GM19452 (cell line): ENCODE measurements around the gene PTPA.

Experiments
- ATAC-seq: cut with Tn5 transposase; IDR thresholded peaks from one replicate; pipeline ENCODE4 v1.9.1; 2021; ENCODE audit not compliant: unreplicated experiment

The PTPA gene

DNA sequence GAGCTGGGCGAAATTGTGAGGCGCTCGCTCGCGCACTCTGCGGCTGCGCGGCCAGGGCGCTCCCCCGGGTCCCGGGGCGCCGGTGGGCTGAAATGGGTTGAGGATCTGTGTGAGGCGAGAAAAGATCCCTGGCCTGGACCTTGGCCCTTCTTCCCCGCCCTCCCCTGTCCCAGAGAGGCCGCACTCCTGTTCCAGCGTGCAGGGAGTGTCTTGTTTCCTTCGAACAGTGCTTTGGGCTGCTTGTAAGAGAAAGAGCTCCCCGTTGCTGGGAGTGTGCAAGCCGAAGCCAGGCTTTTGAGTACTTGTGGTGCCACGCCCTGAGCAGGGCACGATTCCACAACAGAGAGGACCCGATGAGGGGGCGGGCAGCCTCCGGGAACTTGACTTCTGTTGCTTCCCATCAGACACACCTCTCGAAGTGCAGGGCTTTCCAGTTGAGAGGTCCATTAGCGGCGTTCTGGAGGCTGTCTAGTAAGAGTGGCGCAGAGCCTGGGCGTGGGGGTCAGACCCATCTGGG, 29.8 kb upstream of the PTPA start:
- no peak for ATAC-seq

- no peak for ATAC-seq
Observed at GRCh38 chr9:129084087-129084486, 27.1 kb upstream of the PTPA start.

DNA sequence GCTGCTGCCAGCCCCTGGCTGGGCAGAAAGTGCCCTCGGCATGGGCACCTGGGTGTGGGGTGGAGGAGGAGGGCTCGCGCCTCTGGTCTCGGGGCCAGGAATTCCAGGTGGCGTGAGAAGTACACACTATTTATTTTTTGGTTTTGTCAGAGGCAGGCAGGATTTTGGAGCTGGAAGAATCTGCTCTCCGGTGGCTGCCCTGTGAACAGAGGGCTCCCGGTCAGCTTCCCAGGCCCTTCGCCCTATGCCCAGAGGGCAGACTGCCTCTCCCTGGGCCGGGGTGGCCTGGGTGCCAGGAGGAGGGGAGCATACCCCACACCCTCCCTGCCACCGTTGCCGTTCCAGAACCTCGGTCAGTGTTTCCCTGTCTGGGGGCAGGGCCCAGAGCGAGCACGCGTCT, 22.0 kb upstream of the PTPA start:
- no peak for ATAC-seq

- ATAC-seq: no peak
Observed at GRCh38 chr9:129093602-129094386, 17.4 kb upstream of the PTPA start.

- no peak for ATAC-seq
Observed at GRCh38 chr9:129094387-129095169, 16.6 kb upstream of the PTPA start.

DNA sequence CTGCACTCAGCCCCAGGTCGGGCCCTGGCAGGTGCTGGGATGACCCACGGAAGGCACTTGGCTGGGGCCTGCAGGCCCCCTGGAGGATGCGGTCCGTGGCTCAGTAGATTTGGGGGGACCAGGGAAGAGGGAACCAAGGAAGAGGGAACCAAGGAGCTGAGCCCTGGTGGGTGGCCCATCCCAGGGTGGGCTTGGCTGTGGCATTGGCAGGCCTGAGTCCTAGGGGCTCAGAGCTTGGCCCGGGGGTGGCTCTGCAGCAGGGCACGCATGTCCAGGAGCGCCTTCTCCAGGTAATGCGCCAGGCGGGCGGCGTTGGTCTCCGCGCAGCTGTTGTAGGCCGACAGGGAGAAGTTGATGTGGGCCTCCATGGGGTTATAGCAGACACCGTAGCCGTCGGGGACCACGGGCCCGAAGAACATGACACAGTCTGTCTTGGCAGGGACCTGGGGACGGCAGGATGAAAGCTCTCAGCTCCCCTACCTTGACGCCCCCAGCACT, 16.0 kb upstream of the PTPA start:
- ATAC-seq: no peak

DNA sequence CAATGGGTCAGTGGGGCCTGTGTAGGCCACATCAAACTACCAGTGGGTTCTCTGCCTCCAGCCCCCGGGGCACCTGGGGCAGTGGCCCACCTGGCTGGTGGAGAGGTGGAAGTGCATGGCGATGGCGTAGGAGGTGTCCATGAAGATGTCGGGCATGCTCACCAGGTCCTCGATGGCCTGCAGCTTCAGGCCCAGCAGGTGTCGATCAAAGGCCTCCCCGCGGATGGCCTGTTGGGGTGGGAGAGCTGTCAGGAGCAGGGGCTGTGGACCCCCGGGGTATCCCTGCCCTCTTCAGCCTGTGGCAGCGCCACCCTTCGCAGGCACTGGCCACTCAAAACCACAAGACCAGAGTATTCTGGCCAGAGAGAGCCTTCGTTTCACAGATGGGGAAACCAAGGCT, 15.3 kb upstream of the PTPA start:
- ATAC-seq: no peak

DNA sequence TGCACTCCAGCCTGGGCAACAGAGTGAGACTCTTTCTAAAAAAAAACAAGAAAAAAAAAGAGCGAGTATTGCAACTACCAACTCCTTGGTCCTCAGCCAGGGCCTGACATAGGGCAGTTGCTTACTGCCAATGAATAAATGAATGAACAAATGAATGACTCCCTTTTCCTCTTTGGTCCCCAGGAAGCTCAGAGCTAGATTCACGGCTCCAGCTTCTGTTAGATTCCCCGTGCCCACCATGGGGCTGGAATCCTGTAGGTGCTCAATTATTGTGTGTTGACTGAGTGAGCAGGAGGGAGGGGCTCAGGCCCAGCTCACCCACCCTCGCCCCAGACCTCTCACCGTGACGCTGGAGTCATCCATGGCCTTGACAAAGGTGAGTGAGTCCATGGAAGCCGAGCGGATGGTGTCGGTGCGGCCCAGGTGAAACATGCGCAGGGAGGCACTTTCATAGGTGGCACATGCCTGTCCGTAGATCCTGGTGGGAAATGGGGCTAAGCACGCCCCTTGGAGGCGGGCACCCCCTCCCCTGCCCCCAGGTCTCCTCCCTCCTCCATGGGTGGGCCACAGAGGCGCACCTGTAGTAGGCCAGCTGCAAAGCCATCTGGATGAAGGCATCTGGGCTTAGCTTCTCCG, 13.4 kb upstream of the PTPA start:
- no peak for ATAC-seq

DNA sequence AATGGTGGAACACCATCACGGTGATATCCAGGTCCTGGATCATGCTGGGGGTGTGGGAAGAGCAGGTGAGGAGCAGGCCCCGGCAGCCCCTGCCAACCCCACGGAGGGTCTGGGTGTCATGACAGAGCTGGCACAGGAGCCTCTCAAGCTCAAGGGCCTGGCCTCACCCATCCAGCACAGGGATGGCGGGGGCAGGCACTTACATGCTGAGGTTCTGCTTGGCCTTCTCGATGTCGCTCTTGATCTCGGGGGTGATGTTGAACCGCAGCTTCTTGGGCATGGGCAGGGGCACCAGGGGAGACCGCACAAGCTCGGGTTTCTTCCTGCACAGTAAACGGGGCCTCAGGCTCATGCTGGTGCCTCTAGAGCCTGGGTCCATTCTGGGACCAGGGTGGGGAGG, 12.9 kb upstream of the PTPA start:
- ATAC-seq: no peak

GRCh38 chr9:129100383-129101169, 10.6 kb upstream of the PTPA start:
- no peak for ATAC-seq

GRCh38 chr9:129101279-129101678, 9.9 kb upstream of the PTPA start:
- no peak for ATAC-seq

- no peak for ATAC-seq
Observed at GRCh38 chr9:129102095-129102525, 9.1 kb upstream of the PTPA start.

DNA sequence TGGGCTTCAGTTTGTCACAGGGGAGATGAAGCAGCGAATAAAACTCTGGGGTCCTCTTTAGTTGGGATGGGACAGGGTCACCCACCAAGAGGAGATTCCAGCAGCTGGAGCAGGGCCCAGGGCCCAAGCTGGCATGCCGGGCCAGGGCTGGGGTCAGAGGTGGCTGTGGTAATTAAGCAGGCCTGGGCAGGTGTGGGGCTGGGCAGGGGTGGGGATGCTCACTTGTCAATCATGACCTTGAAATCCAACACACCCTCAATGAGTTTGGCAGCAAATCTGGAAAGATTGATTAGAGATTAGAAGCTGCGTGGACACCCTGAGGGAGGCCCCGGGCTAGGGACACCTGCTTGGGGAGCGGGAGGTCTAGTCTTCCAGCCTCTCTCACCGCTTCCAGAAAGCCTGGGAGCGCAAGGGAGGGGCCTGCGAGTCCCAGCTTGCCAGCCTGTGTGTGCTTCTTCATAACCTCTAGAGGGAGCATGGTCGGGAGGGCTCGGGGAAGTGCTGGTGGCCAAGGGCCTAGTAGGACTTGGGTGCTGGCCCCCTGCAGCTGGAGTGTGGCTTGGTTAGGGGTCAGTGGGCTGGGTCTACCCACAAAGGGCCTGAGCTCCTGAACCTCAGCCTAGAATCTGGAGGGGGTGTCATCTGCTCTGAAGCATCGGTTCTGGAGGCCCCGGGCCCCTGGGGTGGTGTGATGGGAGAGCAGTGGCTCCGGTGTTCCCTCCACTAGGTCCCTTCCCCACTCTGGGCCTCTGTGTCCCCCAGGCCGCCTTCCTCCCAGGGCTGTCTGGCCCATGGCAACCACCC, 8.2 kb upstream of the PTPA start:
- no peak for ATAC-seq

GRCh38 chr9:129103595-129103965, 7.6 kb upstream of the PTPA start:
- no peak for ATAC-seq

DNA sequence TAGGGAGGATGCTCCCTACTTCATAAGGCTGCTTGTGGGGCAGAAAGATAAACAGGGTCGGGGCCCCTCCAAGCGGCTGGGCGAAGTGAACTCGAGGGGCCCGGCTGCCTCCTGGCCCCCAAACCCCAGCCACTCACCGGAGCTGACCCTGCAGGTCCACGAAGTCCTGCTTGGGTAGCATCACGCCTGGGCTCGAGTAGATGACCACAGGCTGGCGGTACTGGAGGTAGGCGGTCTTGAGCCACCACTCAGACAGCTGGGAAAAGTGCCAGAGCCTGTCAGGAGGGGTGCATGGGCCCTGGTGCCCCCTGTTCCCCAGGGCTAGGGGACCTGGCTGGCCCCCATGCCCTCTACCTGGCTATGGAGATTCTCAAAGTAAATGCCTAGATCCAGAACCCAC, 7.2 kb upstream of the PTPA start:
- ATAC-seq: no peak

DNA sequence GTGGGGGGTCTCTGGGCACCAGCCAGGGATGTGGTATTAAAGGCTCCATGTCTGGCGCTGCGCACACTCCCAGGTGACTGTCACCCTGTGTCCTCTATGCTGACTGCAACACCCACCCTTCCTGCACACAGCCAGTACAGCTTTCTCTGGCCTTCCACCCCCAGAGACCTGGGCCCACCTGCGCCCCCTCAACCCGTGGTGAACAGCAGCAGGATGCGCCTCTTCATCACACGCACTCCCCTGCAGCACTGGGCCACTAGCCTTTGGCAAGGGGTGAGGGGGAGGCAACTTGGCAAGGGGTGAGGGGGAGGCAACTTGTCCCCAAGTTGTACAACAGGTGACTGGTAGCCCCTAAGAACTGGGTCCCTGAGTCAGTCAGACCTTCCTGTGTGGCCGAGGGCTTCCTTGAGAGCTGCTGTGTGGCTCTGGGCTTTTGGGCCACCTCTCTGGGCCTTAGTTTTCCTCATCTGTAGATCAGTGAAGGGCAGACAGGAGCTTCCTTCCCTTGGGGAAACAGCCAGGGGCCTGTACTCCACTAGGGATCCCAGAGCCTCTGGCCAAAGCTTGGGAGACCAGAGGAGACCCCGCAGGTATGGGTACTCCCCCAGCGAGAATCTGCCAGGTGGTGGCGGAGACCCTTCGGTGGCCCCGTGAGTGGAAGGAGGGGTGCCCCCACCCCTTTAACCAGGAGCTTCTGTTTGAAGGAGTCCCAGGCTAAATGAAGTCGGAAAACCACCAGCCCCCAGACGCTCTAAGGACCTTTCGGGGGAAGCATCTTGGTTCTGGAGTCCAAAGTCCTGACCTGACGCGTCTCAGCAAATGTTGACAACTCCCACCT, 5.1 kb upstream of the PTPA start:
- ATAC-seq: no peak

DNA sequence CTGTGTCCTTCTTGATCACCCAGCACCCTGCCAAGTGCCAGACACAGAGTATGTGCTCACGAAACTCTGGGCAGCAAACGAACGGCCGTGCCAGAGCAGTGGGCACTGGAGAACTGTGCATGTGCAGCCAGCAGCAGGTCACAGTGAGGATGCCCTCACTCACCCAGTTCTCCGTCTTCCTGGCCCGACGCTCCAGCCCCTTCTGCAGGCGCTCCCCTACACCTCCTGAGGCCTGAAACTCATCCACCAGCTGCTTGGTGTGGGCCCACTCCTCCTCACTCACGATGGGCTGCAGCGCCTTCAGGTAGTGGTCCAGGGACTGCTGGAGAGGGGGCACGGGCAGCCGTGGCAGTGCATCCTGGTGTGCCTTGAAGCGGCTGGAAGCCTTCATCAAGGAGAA, 3.6 kb upstream of the PTPA start:
- ATAC-seq: no peak

DNA sequence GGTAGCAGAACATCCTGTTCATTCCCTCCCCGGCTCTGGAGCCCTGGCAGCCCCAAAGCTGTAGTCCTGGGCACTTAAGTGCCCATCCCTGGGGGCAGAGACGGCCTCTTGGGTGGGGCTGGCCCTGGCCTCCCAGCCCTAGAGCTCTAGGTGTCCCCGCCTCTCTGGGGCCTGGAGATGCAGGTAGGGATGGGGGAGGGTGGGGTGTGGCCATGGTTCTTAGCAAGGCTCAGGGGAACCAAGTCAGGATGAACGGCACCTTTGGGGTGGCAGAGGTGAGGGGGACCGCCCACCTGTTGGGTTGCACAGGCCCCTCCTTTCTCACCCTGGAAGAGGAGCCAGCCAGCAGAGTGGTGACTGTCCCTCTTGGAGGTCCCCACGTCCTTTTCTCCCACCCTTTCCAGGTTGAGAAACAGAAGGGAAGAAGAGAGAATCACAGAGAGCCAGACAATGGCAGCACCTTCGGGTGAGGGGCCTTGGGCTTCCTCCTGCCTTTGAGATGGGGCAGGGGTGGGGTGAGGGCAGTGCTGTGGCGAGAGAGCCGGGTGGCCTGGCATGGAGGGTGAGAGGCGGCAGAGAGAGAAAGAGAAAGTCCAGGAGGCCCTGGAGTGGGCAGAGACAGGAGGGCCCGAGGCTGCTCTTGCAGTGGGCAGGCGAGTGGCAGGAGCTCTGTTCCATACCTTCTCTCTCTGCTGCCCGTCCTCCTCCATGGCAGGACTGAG, 3.0 kb upstream of the PTPA start:
- no peak for ATAC-seq
